GM18951 (cell line): Measurements from ENCODE around the gene CBX1.
A peak's percentile ranks its signal among the peaks of the same experiment; 100 is the strongest.

ENCODE experiments used
- POLR2A ChIP-seq: IDR thresholded peaks from 4 replicates; pipeline ENCODE4 v1.6.1; 2011; ENCODE audit warnings: mild to moderate bottlenecking; ENCODE audit not compliant: insufficient read length, insufficient read depth; ENCODE audit errors: extremely low read depth
- in situ Hi-C: fragments of 300-500 bp; cut with MboI; formaldehyde crosslinking; loops from one replicate; pipeline ENCODE4 v1.12.0; 2022; ENCODE audit warnings: low sequenced_read_pairs, mixed read lengths, inconsistent platforms; ENCODE audit not compliant: unreplicated experiment

The CBX1 gene

GRCh38 chr17:48101012-48101720, at the start of gene CBX1:
TSS of gene CBX1 (minus strand) at chr17:48101478. CDS start at chr17:48077004, 24,474 bp downstream.
- TF ChIP-seq POLR2A = peak; percentile 66
- in situ Hi-C loops = no loop called here

GRCh38 chr17:48150597-48151001, 49.3 kb upstream of the CBX1 start:
- in situ Hi-C loops = no loop called here
- no peak for TF ChIP-seq POLR2A

DNA sequence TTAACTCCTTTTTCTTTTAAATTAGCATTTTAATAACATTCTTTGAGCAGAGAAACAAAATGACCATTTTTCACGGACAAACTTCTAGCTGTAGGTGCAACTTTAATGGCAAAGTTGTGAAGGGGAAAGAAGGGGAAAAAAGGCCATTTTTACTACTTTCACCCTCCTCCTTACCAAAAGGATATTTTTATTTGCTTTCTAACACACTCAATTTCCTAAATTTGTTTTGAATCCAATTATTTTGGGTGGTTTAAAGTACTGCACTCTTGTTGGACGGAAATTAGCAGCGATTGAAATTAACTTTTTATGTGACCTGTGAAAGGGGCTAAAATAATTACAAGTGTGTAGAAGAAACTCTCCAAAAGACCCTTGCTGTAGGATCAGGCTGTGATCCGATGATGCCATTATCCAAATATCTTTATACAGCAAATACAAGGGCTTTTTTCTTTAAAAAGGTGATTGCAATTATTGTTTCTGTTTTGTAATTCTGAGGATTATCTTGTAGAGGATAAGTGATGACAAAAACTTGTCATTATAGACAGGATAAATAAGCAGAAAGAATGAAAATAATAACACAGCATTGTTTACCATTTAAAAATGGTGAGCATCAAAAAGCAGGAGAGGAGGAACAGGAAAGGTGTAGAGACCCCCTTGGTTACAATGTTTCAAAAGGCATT, 48.6 kb upstream of the CBX1 start:
- no peak for TF ChIP-seq POLR2A
- in situ Hi-C loops = no loop called here

- no peak for TF ChIP-seq POLR2A
- in situ Hi-C loops = no loop called here
Measured at GRCh38 chr17:48148854-48149786, 47.8 kb upstream of the CBX1 start.

DNA sequence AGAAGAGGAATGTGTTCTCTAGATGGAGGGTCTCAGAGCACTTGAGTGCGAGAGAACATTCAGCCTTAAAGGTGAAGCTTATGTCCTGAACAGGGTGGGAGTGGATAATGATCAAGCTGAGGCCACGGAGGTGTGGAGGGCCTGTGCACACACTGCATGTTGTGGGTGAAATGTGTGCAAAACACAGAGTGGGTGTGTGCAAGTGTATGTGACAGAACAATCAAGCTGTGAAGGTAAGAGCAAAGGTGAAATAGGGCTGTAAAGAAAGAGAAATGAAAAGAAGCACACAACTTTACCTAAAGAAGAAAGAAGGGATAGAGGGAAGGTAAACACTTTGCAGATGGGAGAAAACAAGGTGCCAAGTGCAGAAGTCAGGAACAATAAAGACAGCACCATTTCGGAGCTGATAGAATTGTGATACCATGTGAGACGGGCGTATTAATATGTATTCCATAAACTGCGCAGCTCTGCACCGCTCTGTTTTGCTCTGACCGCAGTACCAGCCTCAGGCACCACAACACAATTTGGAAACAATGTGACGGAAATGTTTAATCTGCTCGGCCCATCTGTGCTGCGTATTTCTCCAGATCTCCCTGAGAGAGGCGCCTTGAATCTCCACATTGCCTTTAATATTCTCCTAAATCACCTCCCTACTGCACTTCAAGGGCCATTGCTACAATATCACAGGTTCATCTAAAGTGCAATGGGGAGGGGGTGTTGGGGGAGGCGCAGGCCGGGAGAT, 46.9 kb upstream of the CBX1 start:
- no peak for TF ChIP-seq POLR2A
- in situ Hi-C loops = no loop called here

DNA sequence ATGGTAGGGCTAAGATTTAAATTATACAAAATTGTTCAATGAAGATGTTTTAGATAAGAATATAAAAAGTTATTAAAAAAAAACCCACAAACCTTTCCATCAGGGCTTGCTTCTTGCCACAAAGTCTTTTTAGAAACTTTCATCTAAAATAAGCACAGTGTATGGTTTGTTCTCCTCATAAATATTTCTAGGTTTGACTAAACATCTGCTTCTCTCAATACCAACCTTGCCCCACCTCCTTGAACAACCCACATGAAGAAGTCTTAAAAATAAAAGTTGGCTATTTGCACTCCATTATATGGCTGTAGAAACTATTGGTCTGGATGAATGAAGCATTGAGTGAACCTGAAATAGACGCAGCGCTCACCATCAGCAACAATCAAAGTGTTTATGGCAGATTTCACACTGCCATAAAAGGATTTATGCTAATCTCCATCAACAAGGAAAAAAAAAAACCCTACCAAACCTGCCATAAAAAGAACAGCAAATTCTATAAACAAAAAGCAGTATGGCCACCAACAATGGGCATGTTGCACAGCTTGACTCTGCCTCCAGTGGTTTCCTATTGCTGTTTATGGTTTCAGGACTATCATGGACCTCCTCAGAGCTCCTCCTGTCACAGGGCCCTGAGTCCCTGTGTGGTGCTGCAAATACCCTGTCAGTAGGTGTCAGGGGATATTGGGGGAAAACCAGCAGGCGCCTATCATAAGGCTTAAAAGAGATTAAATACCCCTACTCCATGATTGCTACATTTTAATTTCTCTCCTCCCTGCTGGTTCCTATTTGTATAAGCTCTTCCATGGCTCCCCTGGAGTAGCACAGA, 43.9 kb upstream of the CBX1 start:
- no peak for TF ChIP-seq POLR2A
- in situ Hi-C loops = no loop called here

GRCh38 chr17:48144231-48144630, 43.0 kb upstream of the CBX1 start:
- in situ Hi-C loops = no loop called here
- no peak for TF ChIP-seq POLR2A

DNA sequence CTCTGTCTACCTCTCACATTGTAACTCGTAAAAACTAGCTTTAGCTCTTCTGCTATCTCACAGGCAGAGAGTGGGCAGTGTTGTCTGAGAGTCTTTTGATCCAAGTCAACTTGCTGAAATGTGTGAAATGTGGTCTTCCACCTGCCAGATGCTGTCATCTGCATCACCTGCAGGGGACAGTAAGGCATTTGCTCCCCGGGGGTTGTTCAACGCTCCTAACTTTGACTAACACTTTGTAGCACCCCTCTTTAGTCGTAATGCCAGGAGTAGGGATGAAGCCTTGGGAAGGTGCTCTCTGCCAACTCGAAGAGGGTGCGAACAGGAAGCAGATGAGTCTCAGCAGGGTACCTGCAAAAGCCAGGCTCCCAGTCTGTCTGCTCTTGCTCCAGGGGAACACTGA, 42.4 kb upstream of the CBX1 start:
- in situ Hi-C loops = no loop called here

DNA sequence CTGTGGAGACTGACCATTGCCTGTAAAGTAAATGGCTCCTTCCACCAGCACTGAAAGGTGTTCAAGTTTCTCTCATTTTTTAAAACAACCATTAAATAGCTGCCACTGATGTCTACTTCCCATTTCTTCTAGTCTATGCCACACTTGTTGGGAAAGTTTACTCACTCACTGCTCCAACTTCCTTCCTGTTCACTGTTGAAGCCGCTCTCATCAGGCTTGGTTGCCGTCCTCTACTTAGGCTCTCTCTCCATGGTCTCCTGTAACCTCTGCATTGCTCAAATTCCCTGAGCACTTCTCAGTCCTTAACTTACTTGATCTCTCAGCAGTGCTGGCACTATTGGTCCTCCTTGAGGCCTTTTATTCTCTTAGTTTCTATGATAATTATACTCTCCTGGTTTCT, 38.7 kb upstream of the CBX1 start:
- TF ChIP-seq POLR2A = no peak
- in situ Hi-C loops = loop anchor here (10.0 kb wide), 1 partner anchor 105 kb away; the partner anchor contains the start of gene COPZ2

More for the DNA sequence above, 42.4 kb upstream of the CBX1 start:
- TF ChIP-seq POLR2A = no peak

DNA sequence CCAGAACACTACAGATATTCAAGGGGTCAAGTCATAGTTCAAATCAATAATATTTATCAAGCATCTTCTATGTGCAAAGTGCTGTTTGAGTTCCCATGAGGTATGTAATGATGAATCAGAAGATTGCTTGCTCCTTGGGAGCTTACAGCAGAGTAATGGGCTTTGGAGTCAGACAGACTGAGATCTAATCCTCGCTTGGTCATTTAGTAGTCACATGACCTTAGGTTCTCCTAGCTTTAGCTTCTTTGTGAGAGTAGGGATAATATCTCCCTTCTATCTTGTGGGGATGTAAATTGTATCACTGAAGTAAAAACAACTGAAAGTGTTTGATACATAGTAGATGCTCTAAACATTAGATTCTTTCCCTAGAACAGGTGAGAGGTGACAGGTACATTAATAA, 36.4 kb upstream of the CBX1 start:
- in situ Hi-C loops = loop anchor here (10.0 kb wide), 1 partner anchor 103 kb away; the partner anchor contains the start of gene COPZ2
- TF ChIP-seq POLR2A = no peak

DNA sequence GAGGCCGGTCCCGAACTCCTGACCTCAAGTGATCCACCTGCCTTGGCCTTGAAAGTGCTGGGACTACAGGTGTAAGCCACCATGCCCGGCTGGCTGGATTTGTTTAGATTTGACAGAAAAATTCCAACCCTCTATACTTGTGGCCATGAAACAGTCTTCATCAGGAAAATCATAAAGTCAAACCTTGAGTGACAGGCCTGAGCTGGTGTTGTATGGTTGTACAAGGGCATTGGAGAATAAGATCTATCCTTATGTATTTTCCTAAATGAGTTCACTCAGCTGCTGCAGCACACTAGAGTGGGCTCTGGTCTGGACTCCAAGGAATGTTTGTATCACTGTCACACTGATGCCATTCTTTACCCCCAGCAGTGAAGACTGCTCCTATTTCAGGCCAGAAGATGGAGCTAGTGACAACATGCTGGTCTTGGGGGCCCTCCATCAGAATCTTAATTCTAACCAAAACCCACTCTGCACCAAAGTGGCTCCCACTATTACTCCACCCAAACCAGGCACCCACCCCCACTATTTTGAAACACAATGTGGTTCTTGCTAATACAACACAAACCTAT, 33.7 kb upstream of the CBX1 start:
- TF ChIP-seq POLR2A = no peak
- in situ Hi-C loops = loop anchor here (10.0 kb wide), 1 partner anchor 100 kb away; the partner anchor contains the start of gene COPZ2
